ENCODE data around the gene ARL2. TPM values are rescaled to one million over a fixed set of nuclear protein-coding genes. Genes with fewer than 3 reads are reported as not detected.

Gene ARL2
- total RNA-seq, 1 experiment from 2014 or later = 171 TPM

- TF ChIP-seq MYBL2 (CRISPR knock-in tag; IDR thresholded peaks at IDR 0.05) = peak; percentile 90; the same call in 1 of the 2 replicates
- TF ChIP-seq USF1 (CRISPR knock-in tag; IDR thresholded peaks at IDR 0.05) = no peak
- TF ChIP-seq NFYB (CRISPR knock-in tag; conservative IDR thresholded peaks at IDR 0.05; ENCODE audit: low read depth) = peak; percentile 17; the same call in 1 of the 2 replicates
- TF ChIP-seq ARID4B (CRISPR knock-in tag; IDR thresholded peaks at IDR 0.05; ENCODE audit: borderline replicate concordance) = 0 out of 2 replicates have a peak, but pooled peaks have one; percentile 58
- peak; percentile 89; the same call in 1 of the 2 replicates for TF ChIP-seq ZNF138 (CRISPR knock-in tag; conservative IDR thresholded peaks at IDR 0.05)
- no peak for TF ChIP-seq MXD4 (CRISPR knock-in tag; IDR thresholded peaks at IDR 0.05; ENCODE audit: borderline replicate concordance)
- TF ChIP-seq ESRRA (CRISPR knock-in tag; IDR thresholded peaks at IDR 0.05; ENCODE audit: borderline replicate concordance) = 0 out of 2 replicates have a peak, but pooled peaks have one; percentile 62
- no peak for TF ChIP-seq ZNF532 (CRISPR knock-in tag; IDR thresholded peaks at IDR 0.05; ENCODE audit: borderline replicate concordance)
- TF ChIP-seq USF2 (CRISPR knock-in tag; IDR thresholded peaks at IDR 0.05) = peak; percentile 39
- TF ChIP-seq FOXP4 (CRISPR knock-in tag; IDR thresholded peaks at IDR 0.05) = 0 out of 2 replicates have a peak, but pooled peaks have one; percentile 64
- no peak for TF ChIP-seq GABPB1 (CRISPR knock-in tag; IDR thresholded peaks at IDR 0.05)
- TF ChIP-seq AFF4 (CRISPR knock-in tag; IDR thresholded peaks at IDR 0.05; ENCODE audit: borderline replicate concordance) = no peak
Measured at GRCh38 chr11:65040847-65041622, 27.1 kb downstream of the ARL2 start, which contains the start of gene SAC3D1 (continued).

All from WTC11 (cell line).